Measurements from ENCODE around the gene ST3GAL3.

ST3GAL3 gene

GRCh38 chr1:43866201-43866600 lies 158.9 kb downstream of the ST3GAL3 start:
- Histone ChIP-seq H3K4me1 (ENCODE audit: control insufficient read depth, insufficient read depth, low read length) (no peaks in the 10 kb centered on the region), H3K27ac (ENCODE audit: extremely low read depth, low read depth, low read length) (no peak overlapping the region), H3K4me3 (ENCODE audit: low read depth, low read length) (no peak overlapping the region), H3K36me3 (ENCODE audit: control insufficient read depth in 2 of 2, insufficient read depth in 1 of 2, low read length in 2 of 2) (no peaks in the 10 kb centered on the region), H3K9me3 (ENCODE audit: control insufficient read depth, insufficient read depth, low read depth, low read length) (no peaks in the 10 kb centered on the region)
- POLR2A ChIA-PET = no interaction called here
- CTCF ChIA-PET = interaction anchor here (0.6 to 0.7 kb wide), 2 partner anchors 101 to 157 kb away, joined by 3 read pairs; no protein-coding TSS in a partner anchor
- no peak for TF ChIP-seq ZNF157 (tag by site-specific recombination; IDR thresholded peaks at IDR 0.05)
- TF ChIP-seq ZNF707 (tag by site-specific recombination; IDR thresholded peaks at IDR 0.05) = no peak
- TF ChIP-seq ZNF558 (tag by site-specific recombination; IDR thresholded peaks at IDR 0.05) = no peak
- TF ChIP-seq ZSCAN16 (tag by site-specific recombination; IDR thresholded peaks at IDR 0.05) = no peak
- no peak for TF ChIP-seq KLF1 (tag by site-specific recombination; IDR thresholded peaks at IDR 0.05)
- no peak for TF ChIP-seq ZNF302 (tag by site-specific recombination; IDR thresholded peaks at IDR 0.05; ENCODE audit: low read depth)
- TF ChIP-seq HOXA7 (CRISPR knock-in tag; IDR thresholded peaks at IDR 0.05; ENCODE audit: borderline replicate concordance) = no peak
- no peak for TF ChIP-seq ZNF501 (tag by site-specific recombination; IDR thresholded peaks at IDR 0.05)
- no peak for TF ChIP-seq ZNF112 (tag by site-specific recombination; IDR thresholded peaks at IDR 0.05)
- no peak for TF ChIP-seq ZNF155 (tag by site-specific recombination; IDR thresholded peaks at IDR 0.05)
- TF ChIP-seq SP7 (tag by site-specific recombination; IDR thresholded peaks at IDR 0.05) = no peak
- no peak for TF ChIP-seq ZSCAN30 (tag by site-specific recombination; IDR thresholded peaks at IDR 0.05)
- no peak for TF ChIP-seq ZSCAN23 (tag by site-specific recombination; IDR thresholded peaks at IDR 0.05)
- TF ChIP-seq ZFP3 (tag by site-specific recombination; IDR thresholded peaks at IDR 0.05; ENCODE audit: low read depth) = no peak
- TF ChIP-seq ZNF121 (tag by site-specific recombination; IDR thresholded peaks at IDR 0.05) = no peak
- TF ChIP-seq ZNF555 (tag by site-specific recombination; conservative IDR thresholded peaks at IDR 0.05) = no peak
- TF ChIP-seq YY1 (tag by site-specific recombination; IDR thresholded peaks at IDR 0.05) = no peak
- TF ChIP-seq ZNF19 (tag by site-specific recombination; IDR thresholded peaks at IDR 0.05; ENCODE audit: low read depth) = no peak
- TF ChIP-seq ZXDB (tag by site-specific recombination; IDR thresholded peaks at IDR 0.05) = no peak

- H3K4me1 ChIP-seq (ENCODE audit: control insufficient read depth, insufficient read depth, low read length) = no peaks in the 10 kb centered on the region
- TF ChIP-seq ZNF133 (tag by site-specific recombination; IDR thresholded peaks at IDR 0.05) (no peak), ZNF645 (tag by site-specific recombination; IDR thresholded peaks at IDR 0.05) (no peak), ZNF837 (tag by site-specific recombination; IDR thresholded peaks at IDR 0.05) (no peak), BCL11B (tag by site-specific recombination; IDR thresholded peaks at IDR 0.05; ENCODE audit: low read depth) (no peak), GLIS1 (tag by site-specific recombination; IDR thresholded peaks at IDR 0.05) (no peak), ZNF544 (tag by site-specific recombination; IDR thresholded peaks at IDR 0.05) (no peak), ZNF776 (tag by site-specific recombination; IDR thresholded peaks at IDR 0.05; ENCODE audit: borderline replicate concordance) (no peak), ZNF529 (tag by site-specific recombination; IDR thresholded peaks at IDR 0.05; ENCODE audit: insufficient replicate concordance) (no peak)
- H3K9me3 ChIP-seq (ENCODE audit: control insufficient read depth, insufficient read depth, low read depth, low read length) = no peaks in the 10 kb centered on the region
- CTCF ChIA-PET = interaction anchor here (0.6 to 1.1 kb wide), 2 partner anchors 9 to 66 kb away, joined by 3 to 5 read pairs; no protein-coding TSS in a partner anchor
- POLR2A ChIA-PET = interaction anchor here (0.8 kb wide), 1 partner anchor 10 kb away, joined by 4 read pairs; no protein-coding TSS in a partner anchor
- no peak overlapping the region for H3K27ac ChIP-seq (ENCODE audit: extremely low read depth, low read depth, low read length)
- no peaks in the 10 kb centered on the region for H3K36me3 ChIP-seq (ENCODE audit: control insufficient read depth in 2 of 2, insufficient read depth in 1 of 2, low read length in 2 of 2)
- H3K4me3 ChIP-seq (ENCODE audit: low read depth, low read length) = no peak overlapping the region
These were observed 160.8 kb downstream of the ST3GAL3 start for GRCh38 chr1:43867976-43868740.
